Stimulated activated CD8-positive, alpha-beta memory T cell treated with anti-CD3 and anti-CD28 coated beads, Interleukin-4, amount 100 ng/mL, for 4 hours (primary cell): Measurements from ENCODE around the gene MRPL37.

ENCODE experiments used
- DNase-seq, 2 donors: peaks; one replicate each; pipeline ENCODE4 v3.0.0-alpha.2; 2020; ENCODE audit warnings: low read depth in 2 of 2, low spot score in 1 of 2

Gene MRPL37

DNA sequence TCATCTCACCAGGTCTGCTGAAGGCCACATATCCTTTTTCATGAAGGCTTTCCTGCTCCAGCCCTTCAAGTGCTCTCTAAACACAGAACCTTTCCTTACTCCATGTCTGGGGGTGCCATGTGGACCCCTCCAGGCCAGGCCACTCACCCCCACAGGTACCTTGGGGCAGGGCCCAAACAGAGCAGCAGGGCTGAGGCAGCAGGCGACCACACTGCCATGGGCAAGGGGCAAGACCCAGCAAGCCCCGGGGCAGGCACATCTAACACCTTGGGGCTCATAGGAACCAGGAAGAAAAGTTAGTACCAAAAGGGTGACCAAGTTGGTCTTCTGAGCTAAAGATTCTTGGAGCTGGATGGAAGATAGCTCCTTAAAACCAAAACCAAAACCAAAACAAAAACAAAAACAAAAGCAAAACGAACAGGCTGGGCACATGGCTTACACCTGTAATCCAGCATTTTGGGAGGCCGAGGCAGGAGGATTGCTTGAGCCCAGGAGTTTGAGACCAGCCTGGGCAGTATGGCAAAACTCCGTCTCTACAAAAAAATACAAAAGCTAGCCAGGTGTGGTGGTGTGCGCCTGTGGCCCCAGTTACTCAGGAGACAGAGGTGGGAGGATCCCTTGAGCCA lies 63.7 kb downstream of the MRPL37 start:
- DNase-seq = no peak

DNA sequence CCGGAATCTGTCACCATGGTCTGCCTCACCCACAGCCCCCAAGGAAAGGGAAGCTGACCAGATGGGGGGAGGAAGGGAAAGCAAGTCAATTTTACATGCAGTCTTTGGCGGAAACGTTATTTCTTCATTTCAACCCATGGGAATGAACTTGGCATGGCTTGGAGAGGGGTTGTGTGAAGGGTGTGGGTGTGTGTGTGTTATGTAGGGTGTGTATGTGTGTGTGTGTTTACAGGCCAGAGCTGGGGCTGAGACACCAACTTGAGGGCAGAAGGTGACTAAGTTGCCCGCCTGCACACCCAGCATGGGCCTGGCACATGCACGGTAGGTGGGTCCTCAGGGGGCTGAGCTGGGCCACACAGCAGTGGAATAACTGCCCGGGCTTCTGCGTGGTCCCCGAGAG lies 65.2 kb downstream of the MRPL37 start:
- DNase-seq = no peak

DNA sequence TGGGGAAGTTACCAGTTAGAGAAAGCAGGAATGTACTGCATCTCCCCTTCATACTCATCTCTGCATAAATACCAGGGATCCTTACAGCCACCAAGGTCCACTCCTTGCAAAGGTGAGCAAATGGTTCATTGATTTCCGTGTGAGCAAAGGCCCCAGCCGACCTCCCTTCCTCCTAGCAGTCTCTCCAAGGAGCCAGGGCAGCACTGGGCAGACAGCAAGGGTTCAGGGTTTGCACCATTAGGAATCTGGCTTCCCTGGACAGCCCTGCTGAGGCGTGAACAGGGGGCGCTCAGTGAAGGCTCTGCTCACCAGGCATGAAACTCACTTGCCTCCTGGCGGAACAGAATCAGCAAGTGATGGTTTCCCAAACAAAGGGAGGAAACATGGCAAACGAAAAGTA lies 65.7 kb downstream of the MRPL37 start:
- no peak for DNase-seq

- DNase-seq = no peak
Measured at GRCh38 chr1:54266195-54266594, 66.2 kb downstream of the MRPL37 start.

DNA sequence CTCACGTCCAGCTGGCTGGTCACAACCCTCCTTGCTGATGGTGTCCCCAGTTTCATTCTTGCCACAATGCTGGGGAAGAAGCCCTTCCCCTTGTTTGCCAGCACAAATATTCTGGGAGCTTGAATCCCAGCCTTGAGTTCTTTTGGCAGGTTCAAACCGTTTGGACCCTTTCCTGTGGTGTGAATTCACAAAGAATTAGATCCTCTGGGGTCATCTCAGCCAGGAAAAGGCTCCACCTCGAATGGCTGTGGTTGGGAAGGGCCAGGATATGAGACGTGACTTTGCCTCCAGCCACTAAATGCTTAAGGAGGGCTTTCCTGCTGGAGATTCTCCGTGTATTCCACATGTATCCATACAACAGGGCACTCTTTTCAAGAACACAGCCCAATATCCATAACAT lies 66.9 kb downstream of the MRPL37 start:
- DNase-seq = no peak
